SK-N-SH treated with all-trans-retinoic acid at 6 μM for 48 hours (cell line): ENCODE data around the gene ALG9.

ENCODE experiments used
- BACH2 ChIP-seq: fragments of 250-450 bp; sonication (Bioruptor Pico); IDR thresholded peaks from 2 replicates; pipeline ENCODE4 v1.9.0; 2021; ENCODE audit warnings: mild to moderate bottlenecking, borderline replicate concordance
- TF ChIP-seq, protein P1 (sequence below): fragments of 250-450 bp; sonication (Bioruptor Pico); IDR thresholded peaks from 2 replicates; pipeline ENCODE4 v1.5.1; 2020; ENCODE audit warnings: low read depth, mild to moderate bottlenecking, moderate library complexity

GRCh38 chr11:111870113-111870512, 1.3 kb downstream of the ALG9 start:
- no peak for TF ChIP-seq BACH2 (CRISPR knock-in tag)
- TF ChIP-seq, protein P1, sequence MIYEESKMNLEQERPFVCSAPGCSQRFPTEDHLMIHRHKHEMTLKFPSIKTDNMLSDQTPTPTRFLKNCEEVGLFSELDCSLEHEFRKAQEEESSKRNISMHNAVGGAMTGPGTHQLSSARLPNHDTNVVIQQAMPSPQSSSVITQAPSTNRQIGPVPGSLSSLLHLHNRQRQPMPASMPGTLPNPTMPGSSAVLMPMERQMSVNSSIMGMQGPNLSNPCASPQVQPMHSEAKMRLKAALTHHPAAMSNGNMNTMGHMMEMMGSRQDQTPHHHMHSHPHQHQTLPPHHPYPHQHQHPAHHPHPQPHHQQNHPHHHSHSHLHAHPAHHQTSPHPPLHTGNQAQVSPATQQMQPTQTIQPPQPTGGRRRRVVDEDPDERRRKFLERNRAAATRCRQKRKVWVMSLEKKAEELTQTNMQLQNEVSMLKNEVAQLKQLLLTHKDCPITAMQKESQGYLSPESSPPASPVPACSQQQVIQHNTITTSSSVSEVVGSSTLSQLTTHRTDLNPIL (CRISPR knock-in tag), result no peak
